OCI-LY1 (cell line): ENCODE data around the gene UROD.

Experiments
- CTCF ChIP-seq: fragments of 200-600 bp; sonication (generic), shearing (Covaris generic); IDR thresholded peaks from 2 replicates; pipeline ENCODE4 v1.5.1; 2017; ENCODE audit warnings: mild to moderate bottlenecking, antibody characterized with exemption, low read length, moderate library complexity, mixed read lengths
- EZH2 ChIP-seq: fragments of 200-600 bp; sonication (generic), shearing (Covaris generic); IDR thresholded peaks from 2 replicates; pipeline ENCODE4 v1.8.0; 2017; ENCODE audit warnings: borderline replicate concordance, mixed run types, mild to moderate bottlenecking, antibody characterized with exemption, low read length, moderate library complexity, mixed read lengths

- TF ChIP-seq CTCF (no peak), EZH2 (no peak)
These were observed 20.8 kb downstream of the UROD start for GRCh38 chr1:45032837-45033236.
